ENCODE measurements around the gene RBBP8NL.
"Not testable (repeated sequence)": the region's sequence is repeated elsewhere in the genome, so short reads cannot be mapped to it uniquely, and the experiment has no call there.

RBBP8NL gene

GRCh38 chr20:62436692-62437091, 9.4 kb upstream of the RBBP8NL start:
- Histone ChIP-seq H3K4me3 (ENCODE audit: low read depth, low read length) (no peak overlapping the region), H3K9me3 (ENCODE audit: control insufficient read depth, insufficient read depth, low read length) (no peaks in the 10 kb centered on the region), H3K4me1 (ENCODE audit: control insufficient read depth, insufficient read depth, low read length) (no peaks in the 10 kb centered on the region), H3K9ac (ENCODE audit: low read depth, low read length) (no peak overlapping the region), H3K36me3 (ENCODE audit: control insufficient read depth, insufficient read depth, low read length) (no peaks in the 10 kb centered on the region), H3K27me3 (ENCODE audit: control insufficient read depth, insufficient read depth, low read length) (no peaks in the 10 kb centered on the region)

DNA sequence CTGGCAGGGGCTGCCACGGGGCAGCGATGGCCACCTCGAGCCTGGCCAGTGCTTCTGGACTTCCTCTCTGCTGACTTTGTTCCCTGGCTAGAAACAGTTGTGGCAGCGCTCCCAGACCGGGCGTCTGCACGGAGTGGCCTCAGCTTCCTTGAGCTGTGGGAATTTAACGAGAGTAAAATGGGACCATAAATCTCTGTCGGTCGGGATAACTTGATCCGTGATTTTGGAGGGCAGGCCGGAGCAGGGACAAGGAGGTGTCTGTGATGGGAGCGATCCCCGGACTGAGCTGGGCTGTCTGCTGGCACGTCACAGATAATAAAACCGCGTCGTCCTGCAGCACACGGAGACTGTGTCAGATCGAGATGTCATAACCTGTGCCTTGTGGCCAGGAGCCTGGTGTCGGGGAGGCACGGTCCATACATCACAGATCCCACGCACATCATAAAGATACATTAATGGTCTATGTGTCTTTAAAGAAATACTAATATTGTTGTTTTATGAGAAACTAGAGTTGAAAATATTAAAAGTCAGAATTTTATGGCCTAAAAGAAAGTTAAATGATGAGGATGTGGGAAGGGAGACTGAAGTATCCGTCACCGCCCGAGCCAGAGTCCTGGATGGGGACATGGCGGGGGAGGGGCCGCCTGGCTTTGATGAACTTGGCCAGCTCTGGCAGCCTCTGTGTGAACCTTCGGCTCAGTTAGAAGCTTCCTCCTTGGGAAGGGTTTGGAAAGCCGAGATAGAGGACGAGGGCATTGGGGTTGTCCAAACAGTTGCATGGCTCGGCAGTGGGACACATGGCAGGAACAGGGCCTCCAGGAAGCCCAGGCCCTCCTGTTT, 6.5 kb upstream of the RBBP8NL start:
- H3K4me1 ChIP-seq (ENCODE audit: control insufficient read depth, insufficient read depth, low read length): peaks cover 4% of the 10 kb centered on the region
- no peaks in the 10 kb centered on the region for H3K9me3 ChIP-seq (ENCODE audit: control insufficient read depth, insufficient read depth, low read length)
- no peaks in the 10 kb centered on the region for H3K27me3 ChIP-seq (ENCODE audit: control insufficient read depth, insufficient read depth, low read length)
- H3K9ac ChIP-seq (ENCODE audit: low read depth, low read length): no peak overlapping the region
- H3K36me3 ChIP-seq (ENCODE audit: control insufficient read depth, insufficient read depth, low read length): no peaks in the 10 kb centered on the region
- no peak overlapping the region for H3K4me3 ChIP-seq (ENCODE audit: low read depth, low read length)

DNA sequence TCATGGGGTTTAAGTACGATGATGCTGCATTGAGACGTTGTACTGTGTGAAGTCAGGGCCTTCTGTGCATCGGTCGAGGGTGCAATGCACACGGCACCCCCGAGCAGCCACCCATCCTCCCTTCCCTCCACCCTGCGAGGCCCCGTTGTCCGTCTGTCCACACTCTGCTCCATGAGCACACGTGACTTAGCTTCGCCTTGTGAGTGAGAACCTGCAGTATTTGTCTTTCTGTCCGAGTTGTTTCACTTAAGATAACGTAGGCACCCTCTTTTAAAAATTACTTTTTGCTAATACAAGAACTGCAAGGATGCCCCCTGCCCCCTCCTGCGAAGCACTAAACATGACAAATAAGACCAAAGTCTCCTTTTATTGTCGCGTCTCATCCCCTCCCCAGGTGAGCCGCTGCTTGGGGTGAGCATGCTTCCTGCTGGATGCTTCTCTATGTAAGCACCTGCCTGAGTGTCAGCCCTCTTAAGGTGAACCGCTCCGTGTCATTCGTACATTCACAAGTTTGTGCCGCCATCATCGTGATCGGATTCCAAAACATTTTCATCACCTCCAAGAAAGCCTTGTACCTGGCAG, 3.6 kb upstream of the RBBP8NL start:
- Histone ChIP-seq H3K4me3 (ENCODE audit: low read depth, low read length) (no peak overlapping the region), H3K27me3 (ENCODE audit: control insufficient read depth, insufficient read depth, low read length) (no peaks in the 10 kb centered on the region), H3K9me3 (ENCODE audit: control insufficient read depth, insufficient read depth, low read length) (no peaks in the 10 kb centered on the region), H3K36me3 (ENCODE audit: control insufficient read depth, insufficient read depth, low read length) (no peaks in the 10 kb centered on the region), H3K4me1 (ENCODE audit: control insufficient read depth, insufficient read depth, low read length) (peaks cover 6% of the 10 kb centered on the region), H3K9ac (ENCODE audit: low read depth, low read length) (no peak overlapping the region)

DNA sequence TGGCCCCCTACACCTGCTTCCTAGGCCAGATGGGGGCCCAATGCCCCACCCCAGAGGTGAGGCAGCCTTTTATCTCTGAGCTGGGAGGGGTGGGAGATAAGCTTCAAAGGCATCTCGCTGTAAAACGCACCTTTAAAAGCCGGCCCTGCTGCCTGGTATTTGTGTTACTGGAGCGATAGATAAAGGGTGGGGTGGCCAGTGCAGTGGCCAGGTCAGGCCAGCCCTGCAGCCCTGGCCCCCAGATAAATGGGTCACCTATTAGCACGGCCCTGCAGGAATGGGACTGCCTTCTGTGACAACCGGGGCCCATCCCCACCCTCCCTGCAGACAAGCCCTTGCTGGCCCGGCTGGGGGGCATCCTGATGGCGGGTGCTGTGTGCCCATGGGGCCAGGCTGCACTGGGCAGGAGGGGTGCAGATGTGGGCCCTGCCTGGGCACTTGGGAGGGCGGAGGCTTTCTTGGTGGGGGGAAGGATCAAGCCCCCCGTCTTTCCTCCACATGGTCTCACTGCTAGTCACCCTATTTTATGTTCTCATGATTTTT, 3.0 kb upstream of the RBBP8NL start:
- Histone ChIP-seq H3K9ac (ENCODE audit: low read depth, low read length) (no peak overlapping the region), H3K9me3 (ENCODE audit: control insufficient read depth, insufficient read depth, low read length) (no peaks in the 10 kb centered on the region), H3K27me3 (ENCODE audit: control insufficient read depth, insufficient read depth, low read length) (no peaks in the 10 kb centered on the region), H3K36me3 (ENCODE audit: control insufficient read depth, insufficient read depth, low read length) (no peaks in the 10 kb centered on the region), H3K4me3 (ENCODE audit: low read depth, low read length) (no peak overlapping the region), H3K4me1 (ENCODE audit: control insufficient read depth, insufficient read depth, low read length) (peaks cover 6% of the 10 kb centered on the region)

DNA sequence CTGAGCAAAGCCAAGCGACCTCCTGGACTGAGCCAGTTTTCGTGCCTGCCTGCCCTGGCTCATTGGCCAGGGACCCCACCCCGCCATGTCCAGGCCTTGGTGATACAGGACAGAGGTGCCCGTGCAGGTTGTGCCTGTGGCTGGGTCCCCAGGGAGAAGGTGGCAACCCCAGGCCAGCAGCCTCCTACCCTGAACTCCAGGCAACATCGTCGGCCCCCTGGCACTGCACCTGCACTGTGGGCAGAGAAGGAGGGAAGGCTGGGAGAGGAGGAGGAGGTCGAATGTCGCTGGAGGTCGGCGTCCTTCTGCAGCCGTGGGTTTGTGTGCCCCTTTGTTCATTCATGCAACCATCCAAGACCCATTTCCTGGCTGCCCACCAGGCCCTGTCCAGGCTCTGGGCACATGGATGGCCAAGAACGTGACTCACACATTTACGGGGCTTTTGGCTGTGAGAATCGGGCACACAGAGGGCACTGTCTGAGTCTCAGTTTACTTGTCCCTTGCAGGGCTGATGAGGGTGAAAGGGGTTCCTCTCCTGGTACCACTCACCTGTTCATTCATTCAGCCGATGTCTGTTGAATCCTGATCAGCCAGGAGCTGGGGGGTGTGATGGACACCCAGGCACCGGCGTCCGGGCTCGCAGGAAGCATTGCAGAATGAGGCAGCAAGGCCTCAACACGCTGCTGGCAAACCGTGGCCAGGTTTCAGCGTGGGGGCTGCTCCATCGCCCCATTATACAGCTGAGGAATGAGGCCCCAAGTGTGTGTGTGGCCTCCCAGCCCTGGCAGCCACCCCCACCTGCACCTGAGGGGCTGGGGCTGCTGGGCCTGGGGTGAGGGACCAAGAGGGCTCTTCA, 2.3 kb upstream of the RBBP8NL start:
- H3K4me3 ChIP-seq (ENCODE audit: low read depth, low read length): no peak overlapping the region
- no peaks in the 10 kb centered on the region for H3K9me3 ChIP-seq (ENCODE audit: control insufficient read depth, insufficient read depth, low read length)
- H3K4me1 ChIP-seq (ENCODE audit: control insufficient read depth, insufficient read depth, low read length): peaks cover 6% of the 10 kb centered on the region
- no peak overlapping the region for H3K9ac ChIP-seq (ENCODE audit: low read depth, low read length)
- no peaks in the 10 kb centered on the region for H3K27me3 ChIP-seq (ENCODE audit: control insufficient read depth, insufficient read depth, low read length)
- no peaks in the 10 kb centered on the region for H3K36me3 ChIP-seq (ENCODE audit: control insufficient read depth, insufficient read depth, low read length)

DNA sequence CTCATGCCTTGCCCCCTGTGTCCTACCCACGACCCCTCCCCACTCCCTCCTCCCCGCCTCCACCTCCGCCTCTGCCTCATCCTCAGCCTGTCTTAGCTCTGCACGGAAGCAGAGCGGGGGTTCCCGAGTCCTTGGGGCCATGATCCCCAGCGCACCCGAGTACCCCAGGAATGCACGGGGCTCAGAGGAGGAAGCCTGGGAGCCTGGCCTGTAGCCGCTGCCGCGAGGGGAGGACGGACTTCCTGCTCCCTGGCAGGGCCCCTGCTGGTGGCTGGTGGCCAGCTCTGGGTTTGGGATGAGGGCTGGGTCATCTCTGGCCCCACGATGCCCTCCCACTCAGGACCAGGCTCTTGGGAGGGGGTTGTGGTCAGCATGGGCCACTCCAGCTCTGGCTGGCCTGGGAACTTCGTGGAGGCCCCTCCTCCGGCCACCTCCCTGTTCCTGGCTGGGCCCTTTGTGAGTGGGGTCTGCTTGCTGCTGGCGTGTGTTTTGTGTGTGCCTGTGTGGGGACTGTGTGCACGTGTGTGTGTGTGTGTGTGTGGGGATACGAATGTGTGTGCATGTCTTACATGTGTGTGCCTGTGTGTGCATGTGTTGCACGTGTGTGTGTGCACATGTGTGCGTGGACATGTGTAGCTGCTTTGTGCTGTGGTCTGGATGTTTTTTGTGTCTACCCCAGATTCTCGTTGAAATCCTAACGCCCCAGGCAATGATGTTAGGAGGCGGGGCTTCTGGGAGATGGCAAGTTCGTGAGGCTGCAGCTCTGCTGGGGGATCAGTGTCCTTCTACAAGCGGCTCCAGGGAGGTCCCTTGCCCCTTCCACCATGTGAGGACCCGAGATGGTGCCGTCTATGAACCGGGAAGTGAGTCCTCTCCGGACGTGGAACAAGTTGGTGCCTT, 1.3 kb upstream of the RBBP8NL start:
- no peak overlapping the region for H3K4me3 ChIP-seq (ENCODE audit: low read depth, low read length)
- peaks cover 6% of the 10 kb centered on the region for H3K4me1 ChIP-seq (ENCODE audit: control insufficient read depth, insufficient read depth, low read length)
- H3K27me3 ChIP-seq (ENCODE audit: control insufficient read depth, insufficient read depth, low read length): no peaks in the 10 kb centered on the region
- H3K9ac ChIP-seq (ENCODE audit: low read depth, low read length): no peak overlapping the region
- H3K9me3 ChIP-seq (ENCODE audit: control insufficient read depth, insufficient read depth, low read length): no peaks in the 10 kb centered on the region
- no peaks in the 10 kb centered on the region for H3K36me3 ChIP-seq (ENCODE audit: control insufficient read depth, insufficient read depth, low read length)

- Histone ChIP-seq H3K9ac (ENCODE audit: low read depth, low read length) (no peak overlapping the region), H3K36me3 (ENCODE audit: control insufficient read depth, insufficient read depth, low read length) (no peaks in the 10 kb centered on the region), H3K9me3 (ENCODE audit: control insufficient read depth, insufficient read depth, low read length) (no peaks in the 10 kb centered on the region), H3K27me3 (ENCODE audit: control insufficient read depth, insufficient read depth, low read length) (no peaks in the 10 kb centered on the region), H3K4me3 (ENCODE audit: low read depth, low read length) (no peak overlapping the region), H3K4me1 (ENCODE audit: control insufficient read depth, insufficient read depth, low read length) (peaks cover 6% of the 10 kb centered on the region)
Measured at GRCh38 chr20:62428002-62428372, 648 bp upstream of the RBBP8NL start.

DNA sequence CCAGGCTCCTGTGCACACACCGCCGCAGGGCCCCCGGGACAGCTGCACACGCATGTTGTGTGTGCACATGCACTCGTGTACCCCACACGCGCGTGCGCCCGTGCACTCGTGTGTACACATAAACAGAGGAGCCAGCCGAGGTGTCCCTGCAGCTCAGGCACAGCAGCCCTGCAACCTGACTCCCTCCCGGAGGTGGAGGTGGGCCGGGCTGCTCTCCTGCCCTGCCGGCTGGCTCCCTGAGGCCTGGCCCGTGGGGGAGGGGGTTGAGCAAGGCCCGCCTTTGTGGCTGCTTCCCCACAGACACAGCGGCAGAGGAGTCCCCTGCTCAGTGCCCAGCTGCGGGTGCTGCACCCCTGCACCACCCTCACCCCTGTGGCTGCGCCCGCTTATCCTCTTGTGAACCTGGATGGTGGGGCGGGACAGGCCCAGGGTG, 624 bp downstream of the RBBP8NL start:
- no peaks in the 10 kb centered on the region for H3K36me3 ChIP-seq (ENCODE audit: control insufficient read depth, insufficient read depth, low read length)
- H3K9ac ChIP-seq (ENCODE audit: low read depth, low read length): no peak overlapping the region
- H3K4me3 ChIP-seq (ENCODE audit: low read depth, low read length): no peak overlapping the region
- H3K4me1 ChIP-seq (ENCODE audit: control insufficient read depth, insufficient read depth, low read length): peaks cover 6% of the 10 kb centered on the region
- no peaks in the 10 kb centered on the region for H3K9me3 ChIP-seq (ENCODE audit: control insufficient read depth, insufficient read depth, low read length)
- H3K27me3 ChIP-seq (ENCODE audit: control insufficient read depth, insufficient read depth, low read length): no peaks in the 10 kb centered on the region

DNA sequence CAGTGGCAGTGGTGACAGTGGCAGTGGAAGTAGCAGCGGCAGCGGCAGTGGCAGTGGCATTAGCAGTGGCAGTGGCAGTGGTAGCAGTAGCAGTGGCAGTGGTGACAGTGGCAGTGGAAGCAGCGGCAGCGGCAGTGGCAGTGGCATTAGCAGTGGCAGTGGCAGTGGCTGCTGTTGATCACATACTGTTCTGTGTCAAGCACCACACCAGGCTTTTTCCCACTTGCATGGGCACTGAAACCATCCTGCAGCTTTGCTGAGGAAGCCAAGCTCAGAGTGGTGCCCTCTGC, 1.3 kb downstream of the RBBP8NL start:
- not testable (repeated sequence) for H3K4me1 ChIP-seq (ENCODE audit: control insufficient read depth, insufficient read depth, low read length); H3K4me3 ChIP-seq (ENCODE audit: low read depth, low read length); H3K27me3 ChIP-seq (ENCODE audit: control insufficient read depth, insufficient read depth, low read length); H3K9me3 ChIP-seq (ENCODE audit: control insufficient read depth, insufficient read depth, low read length); H3K36me3 ChIP-seq (ENCODE audit: control insufficient read depth, insufficient read depth, low read length); H3K9ac ChIP-seq (ENCODE audit: low read depth, low read length)

GRCh38 chr20:62425281-62426058, 1.9 kb downstream of the RBBP8NL start:
- no peaks in the 10 kb centered on the region for H3K36me3 ChIP-seq (ENCODE audit: control insufficient read depth, insufficient read depth, low read length)
- no peak overlapping the region for H3K9ac ChIP-seq (ENCODE audit: low read depth, low read length)
- no peaks in the 10 kb centered on the region for H3K27me3 ChIP-seq (ENCODE audit: control insufficient read depth, insufficient read depth, low read length)
- no peaks in the 10 kb centered on the region for H3K9me3 ChIP-seq (ENCODE audit: control insufficient read depth, insufficient read depth, low read length)
- H3K4me3 ChIP-seq (ENCODE audit: low read depth, low read length): no peak overlapping the region
- peaks cover 2% of the 10 kb centered on the region for H3K4me1 ChIP-seq (ENCODE audit: control insufficient read depth, insufficient read depth, low read length)
